Measurements from ENCODE around the gene RNF214. TPM values are rescaled to one million over a fixed set of nuclear protein-coding genes. Genes with fewer than 3 reads are reported as not detected.
"Not testable (repeated sequence)": the region's sequence is repeated elsewhere in the genome, so short reads cannot be mapped to it uniquely, and the experiment has no call there.

Gene RNF214
- total and polyA plus RNA-seq, 7 donors = 6.2 to 23.8 (median 11.1) TPM

DNA sequence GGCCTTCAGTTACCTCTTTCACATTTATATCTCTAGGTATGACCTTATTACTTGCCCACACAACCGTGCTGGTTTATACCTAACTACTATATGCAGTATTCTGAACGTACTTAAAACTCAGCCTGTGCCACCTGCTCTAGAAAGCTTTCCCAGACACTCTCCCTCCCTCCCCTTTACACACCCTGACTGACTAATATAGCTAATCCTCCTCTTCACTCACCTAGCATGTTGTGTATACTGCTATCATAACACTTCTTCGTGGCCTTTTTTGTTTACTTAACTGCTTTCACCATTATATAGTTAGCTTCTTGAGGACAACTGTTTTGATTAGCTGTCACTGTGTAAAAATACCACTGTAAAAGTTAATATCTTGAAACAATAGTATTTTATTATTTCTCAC is 23.5 kb downstream of the RNF214 start:
- no peaks in the 10 kb centered on the region for H3K9me3 ChIP-seq
- no peaks in the 10 kb centered on the region for H3K27me3 ChIP-seq
- no peak overlapping the region for H3K27ac ChIP-seq
- peaks cover 0 to 46% (median 8%) of the 10 kb centered on the region in 4 donors for H3K36me3 ChIP-seq
- no peak overlapping the region for H3K4me3 ChIP-seq
- intact Hi-C loops (cut with DNase I) = no loop called here
- TF ChIP-seq, protein P1, sequence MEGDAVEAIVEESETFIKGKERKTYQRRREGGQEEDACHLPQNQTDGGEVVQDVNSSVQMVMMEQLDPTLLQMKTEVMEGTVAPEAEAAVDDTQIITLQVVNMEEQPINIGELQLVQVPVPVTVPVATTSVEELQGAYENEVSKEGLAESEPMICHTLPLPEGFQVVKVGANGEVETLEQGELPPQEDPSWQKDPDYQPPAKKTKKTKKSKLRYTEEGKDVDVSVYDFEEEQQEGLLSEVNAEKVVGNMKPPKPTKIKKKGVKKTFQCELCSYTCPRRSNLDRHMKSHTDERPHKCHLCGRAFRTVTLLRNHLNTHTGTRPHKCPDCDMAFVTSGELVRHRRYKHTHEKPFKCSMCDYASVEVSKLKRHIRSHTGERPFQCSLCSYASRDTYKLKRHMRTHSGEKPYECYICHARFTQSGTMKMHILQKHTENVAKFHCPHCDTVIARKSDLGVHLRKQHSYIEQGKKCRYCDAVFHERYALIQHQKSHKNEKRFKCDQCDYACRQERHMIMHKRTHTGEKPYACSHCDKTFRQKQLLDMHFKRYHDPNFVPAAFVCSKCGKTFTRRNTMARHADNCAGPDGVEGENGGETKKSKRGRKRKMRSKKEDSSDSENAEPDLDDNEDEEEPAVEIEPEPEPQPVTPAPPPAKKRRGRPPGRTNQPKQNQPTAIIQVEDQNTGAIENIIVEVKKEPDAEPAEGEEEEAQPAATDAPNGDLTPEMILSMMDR (IDR thresholded peaks at IDR 0.05) = no peak
- TF ChIP-seq POLR2A (IDR thresholded peaks at IDR 0.05) (no peak), POLR2AphosphoS5 (IDR thresholded peaks at IDR 0.05) (no peak), EP300 (IDR thresholded peaks at IDR 0.05) (no peak)
- DNase-seq = no peak
- WGBS, 2 donors = 43 to 71% methylated on average over 3 of the region's 3 CpGs
- H3K4me1 ChIP-seq = no peaks in the 10 kb centered on the region

DNA sequence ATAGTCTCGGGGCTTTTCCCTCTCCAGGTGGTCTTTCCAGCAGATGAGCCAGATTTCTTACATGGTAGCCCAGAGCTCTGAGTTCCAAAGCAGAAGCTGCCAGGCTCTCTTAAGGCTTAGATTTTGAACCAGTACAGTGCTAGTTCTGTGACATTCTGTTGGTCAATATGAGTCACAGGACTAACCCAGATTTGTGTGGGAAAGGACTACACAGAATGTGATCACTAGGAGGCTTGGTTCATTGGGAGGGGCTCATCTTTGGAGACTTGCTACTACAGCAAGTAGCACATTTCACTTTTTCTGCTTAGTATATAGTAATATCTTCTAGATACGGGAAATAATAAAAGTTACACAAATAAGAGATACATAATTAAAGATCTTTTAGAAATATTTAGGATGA is 24.1 kb downstream of the RNF214 start:
- TF ChIP-seq POLR2A (IDR thresholded peaks at IDR 0.05) (no peak), POLR2AphosphoS5 (IDR thresholded peaks at IDR 0.05) (no peak), EP300 (IDR thresholded peaks at IDR 0.05) (no peak)
- TF ChIP-seq, protein P1 (IDR thresholded peaks at IDR 0.05) = no peak
- H3K4me1 ChIP-seq = no peaks in the 10 kb centered on the region
- H3K27ac ChIP-seq = no peak overlapping the region
- no peaks in the 10 kb centered on the region for H3K9me3 ChIP-seq
- 46 to 76% methylated on average over 2 of the region's 2 CpGs for WGBS, 2 donors
- H3K4me3 ChIP-seq = no peak overlapping the region
- H3K27me3 ChIP-seq = no peaks in the 10 kb centered on the region
- no peak for DNase-seq
- H3K36me3 ChIP-seq = peaks cover 0 to 52% (median 11%) of the 10 kb centered on the region in 4 donors
- intact Hi-C loops (cut with DNase I) = no loop called here

DNA sequence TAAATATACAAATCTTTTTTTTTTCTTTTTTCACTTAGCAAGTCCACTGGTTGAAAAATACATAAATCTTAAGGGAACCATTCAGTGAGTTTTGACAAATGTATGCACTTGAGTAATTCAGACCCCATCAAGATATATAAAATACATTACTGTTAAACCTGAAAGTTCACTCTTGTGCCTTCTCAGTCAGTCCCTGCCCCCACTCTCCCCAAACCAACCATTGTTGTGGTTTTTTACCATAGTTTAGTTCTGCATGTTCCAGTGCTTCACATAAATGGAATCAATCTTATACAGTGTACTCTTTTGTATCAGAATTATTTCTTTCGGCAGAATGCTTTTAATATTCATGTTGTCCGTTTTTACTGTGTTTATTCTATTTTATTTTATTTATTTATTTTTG is 26.1 kb downstream of the RNF214 start:
- no peaks in the 10 kb centered on the region for H3K27me3 ChIP-seq
- no peaks in the 10 kb centered on the region for H3K9me3 ChIP-seq
- TF ChIP-seq POLR2AphosphoS5 (IDR thresholded peaks at IDR 0.05) = no peak
- TF ChIP-seq, protein P1 (IDR thresholded peaks at IDR 0.05) = no peak
- no peak for DNase-seq
- no peak overlapping the region for H3K4me3 ChIP-seq
- H3K27ac ChIP-seq = no peak overlapping the region
- intact Hi-C loops (cut with DNase I) = no loop called here
- 85 to 88% methylated on average over 2 of the region's 2 CpGs for WGBS, 2 donors
- H3K36me3 ChIP-seq = peaks cover 0 to 55% (median 11%) of the 10 kb centered on the region in 4 donors
- H3K4me1 ChIP-seq = no peaks in the 10 kb centered on the region

DNA sequence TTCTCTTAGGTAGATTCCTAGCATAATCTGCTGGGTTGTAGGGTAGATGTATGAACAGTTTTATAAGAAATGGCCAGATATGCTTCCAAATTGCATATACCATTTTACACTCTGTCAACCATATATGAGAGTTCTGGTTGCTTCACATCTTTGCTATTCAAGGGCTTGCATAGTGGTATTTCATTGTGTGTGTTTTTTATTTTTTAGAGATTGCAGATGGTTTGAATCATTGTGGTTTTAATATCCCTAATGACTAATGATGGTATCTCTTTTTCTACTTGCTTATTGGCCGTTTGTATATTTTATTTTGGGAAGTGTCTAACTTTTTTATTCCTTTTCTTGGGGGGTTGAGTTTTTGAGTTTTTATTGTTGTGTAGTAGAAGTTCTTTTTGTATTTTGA is 26.9 kb downstream of the RNF214 start:
- H3K4me1 ChIP-seq = no peaks in the 10 kb centered on the region
- no peaks in the 10 kb centered on the region for H3K9me3 ChIP-seq
- H3K27ac ChIP-seq = no peak overlapping the region
- H3K4me3 ChIP-seq = no peak overlapping the region
- TF ChIP-seq, protein P1 (IDR thresholded peaks at IDR 0.05) = no peak
- TF ChIP-seq POLR2A (IDR thresholded peaks at IDR 0.05) (no peak), EP300 (IDR thresholded peaks at IDR 0.05) (no peak), POLR2AphosphoS5 (IDR thresholded peaks at IDR 0.05) (no peak)
- 76 to 78% methylated on average over 1 of the region's 1 CpG for WGBS, 2 donors
- no peaks in the 10 kb centered on the region for H3K27me3 ChIP-seq
- intact Hi-C loops (cut with DNase I) = no loop called here
- H3K36me3 ChIP-seq = peaks cover 0 to 53% (median 7%) of the 10 kb centered on the region in 4 donors
- no peak for DNase-seq

DNA sequence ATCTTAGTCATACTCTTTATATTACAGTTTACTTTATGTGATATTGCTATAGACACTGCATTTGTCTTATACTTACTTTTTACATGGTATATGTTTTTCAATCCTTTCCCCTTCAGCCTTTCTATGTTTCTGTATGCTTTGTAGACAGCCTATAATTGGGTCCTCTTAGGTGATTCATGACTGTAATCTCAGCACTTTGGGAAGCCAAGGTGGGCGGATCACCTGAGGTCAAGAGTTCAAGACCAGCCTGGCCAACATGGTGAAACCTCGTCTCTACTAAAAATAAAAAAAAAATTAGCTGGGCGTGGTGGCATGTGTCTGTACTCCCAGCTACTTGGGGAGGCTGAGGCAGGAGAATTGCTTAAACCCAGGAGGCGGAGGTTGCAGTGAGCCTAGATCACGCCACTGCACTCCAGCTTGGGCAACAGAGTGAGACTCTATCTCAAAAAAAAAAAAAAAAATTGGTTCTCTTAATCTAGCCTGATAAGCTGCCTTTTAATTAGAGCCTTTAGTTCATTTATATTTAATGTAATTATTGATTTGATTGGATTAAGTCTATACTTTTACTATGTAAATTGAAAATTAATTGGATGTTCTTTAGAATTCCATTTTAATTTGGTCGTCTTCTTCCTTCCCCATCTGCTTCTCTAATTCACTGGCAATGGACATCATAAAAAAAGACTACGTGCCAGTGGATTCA is 32.3 kb downstream of the RNF214 start:
- 90 to 93% methylated on average over 7 of the region's 7 CpGs for WGBS, 2 donors
- intact Hi-C loops (cut with DNase I); DNase-seq; H3K4me3 ChIP-seq; H3K27ac ChIP-seq; H3K4me1 ChIP-seq; H3K27me3 ChIP-seq; H3K9me3 ChIP-seq: not testable (repeated sequence)
- peaks cover 0 to 54% (median 11%) of the 10 kb centered on the region in 4 donors for H3K36me3 ChIP-seq
